ENCODE data around the gene KIFC3. TPM values are rescaled to one million over a fixed set of nuclear protein-coding genes. Genes with fewer than 3 reads are reported as not detected.

The KIFC3 gene
- total RNA-seq, 2 donors from 2014 or later = 40.6 to 59.5 TPM

- H3K27me3 ChIP-seq = no peaks in the 10 kb centered on the region
- H3K4me1 ChIP-seq = no peaks in the 10 kb centered on the region
- H3K9me3 ChIP-seq = no peaks in the 10 kb centered on the region
- TF ChIP-seq, protein P1, sequence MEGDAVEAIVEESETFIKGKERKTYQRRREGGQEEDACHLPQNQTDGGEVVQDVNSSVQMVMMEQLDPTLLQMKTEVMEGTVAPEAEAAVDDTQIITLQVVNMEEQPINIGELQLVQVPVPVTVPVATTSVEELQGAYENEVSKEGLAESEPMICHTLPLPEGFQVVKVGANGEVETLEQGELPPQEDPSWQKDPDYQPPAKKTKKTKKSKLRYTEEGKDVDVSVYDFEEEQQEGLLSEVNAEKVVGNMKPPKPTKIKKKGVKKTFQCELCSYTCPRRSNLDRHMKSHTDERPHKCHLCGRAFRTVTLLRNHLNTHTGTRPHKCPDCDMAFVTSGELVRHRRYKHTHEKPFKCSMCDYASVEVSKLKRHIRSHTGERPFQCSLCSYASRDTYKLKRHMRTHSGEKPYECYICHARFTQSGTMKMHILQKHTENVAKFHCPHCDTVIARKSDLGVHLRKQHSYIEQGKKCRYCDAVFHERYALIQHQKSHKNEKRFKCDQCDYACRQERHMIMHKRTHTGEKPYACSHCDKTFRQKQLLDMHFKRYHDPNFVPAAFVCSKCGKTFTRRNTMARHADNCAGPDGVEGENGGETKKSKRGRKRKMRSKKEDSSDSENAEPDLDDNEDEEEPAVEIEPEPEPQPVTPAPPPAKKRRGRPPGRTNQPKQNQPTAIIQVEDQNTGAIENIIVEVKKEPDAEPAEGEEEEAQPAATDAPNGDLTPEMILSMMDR (IDR thresholded peaks at IDR 0.05) = no peak
- no peak for DNase-seq (ENCODE audit: low spot score)
- H3K36me3 ChIP-seq = no peaks in the 10 kb centered on the region
- H3K4me3 ChIP-seq = no peak overlapping the region
- H3K27ac ChIP-seq = no peak overlapping the region
These were observed 92.6 kb downstream of the KIFC3 start for GRCh38 chr16:57709663-57710062.

Small RNA genes within 50 kb of the gene (microRNA-seq; reads per million reads assigned to microRNA genes)
- 0 to 0.71 reads per million in 2 donors for gene MIR6772 (ENCODE audit: borderline number of aligned reads in 2 of 2, borderline replicate concordance in 1 of 2)

Other genes starting within 250 kb of the KIFC3 start
- gene ADGRG1, start 173.9 kb downstream of the KIFC3 start, total RNA-seq = 10 to 100 TPM; 12.6 to 25.5 TPM
- gene ADGRG3, start 134.2 kb downstream of the KIFC3 start, total RNA-seq = 1 to 10 TPM in 1 of 2 donors, under 1 TPM in 1; 0.75 to 1.0 TPM
- not detected for gene DRC7, start 107.7 kb downstream of the KIFC3 start, total RNA-seq
- 10 to 100 TPM; 11.7 TPM for gene KATNB1, start 66.7 kb downstream of the KIFC3 start, total RNA-seq
- not detected for gene CNGB1, start 168.6 kb upstream of the KIFC3 start, total RNA-seq
- 1 to 10 TPM; 5.1 to 6.6 TPM for gene ZNF319, start 198.2 kb upstream of the KIFC3 start, total RNA-seq
- 10 to 100 TPM; 32.2 to 43.2 TPM for gene USB1, start 198.9 kb upstream of the KIFC3 start, total RNA-seq
- gene MMP15, start 223.3 kb upstream of the KIFC3 start, total RNA-seq = 10 to 100 TPM; 36.9 to 52.3 TPM